ENCODE measurements around the gene RNF227.

The RNF227 gene

GRCh38 chr17:7875804-7876370 lies 40.2 kb downstream of the RNF227 start:
- Histone ChIP-seq H3K27me3 (ENCODE audit: insufficient read depth, low read length, poor library complexity, severe bottlenecking) (no peaks in the 10 kb centered on the region), H3K4me2 (ENCODE audit: low read depth, low read length, poor library complexity, severe bottlenecking) (no peak overlapping the region), H3K4me3 (ENCODE audit: low read length, poor library complexity, severe bottlenecking) (no peak overlapping the region), H3K79me2 (ENCODE audit: insufficient read depth, low read length) (peaks cover 24% of the 10 kb centered on the region), H3F3A (ENCODE audit: low read depth) (0 out of 2 replicates have a peak, but pooled peaks cover 3% of the 10 kb centered on the region), H3K9ac (ENCODE audit: low read depth, low read length, poor library complexity, severe bottlenecking) (no peak overlapping the region), H3K9me2 (replicated peaks; ENCODE audit: low read depth, low read length) (no peaks in the 10 kb centered on the region), H3K9me3 (ENCODE audit: insufficient read depth, low read depth, low read length) (no peaks in the 10 kb centered on the region), H3K36me3 (ENCODE audit: insufficient read depth, low read length) (peaks cover 3% of the 10 kb centered on the region; the same call in 1 of the 2 replicates), H3K4me1 (ENCODE audit: insufficient read depth, low read length, poor library complexity, severe bottlenecking) (peaks cover 40% of the 10 kb centered on the region), H2AFZ (ENCODE audit: low read length) (no peak overlapping the region), H4K20me1 (ENCODE audit: insufficient read depth, low read length, poor library complexity, severe bottlenecking) (no peaks in the 10 kb centered on the region)
- no peak for TF ChIP-seq EZH2phosphoT487 (IDR thresholded peaks at IDR 0.05; ENCODE audit: borderline replicate concordance)
- no peak for TF ChIP-seq CTCF (conservative IDR thresholded peaks at IDR 0.05; ENCODE audit: low read length)

- Histone ChIP-seq H3K4me3 (ENCODE audit: low read length, poor library complexity, severe bottlenecking) (no peak overlapping the region), H3K9ac (ENCODE audit: low read depth, low read length, poor library complexity, severe bottlenecking) (no peak overlapping the region), H3K79me2 (ENCODE audit: insufficient read depth, low read length) (peaks cover 23% of the 10 kb centered on the region; the same call in 1 of the 2 replicates), H3K36me3 (ENCODE audit: insufficient read depth, low read length) (peaks cover 3% of the 10 kb centered on the region; the same call in 1 of the 2 replicates), H3K27me3 (ENCODE audit: insufficient read depth, low read length, poor library complexity, severe bottlenecking) (no peaks in the 10 kb centered on the region), H3K9me2 (replicated peaks; ENCODE audit: low read depth, low read length) (no peaks in the 10 kb centered on the region), H2AFZ (ENCODE audit: low read length) (no peak overlapping the region), H3K9me3 (ENCODE audit: insufficient read depth, low read depth, low read length) (no peaks in the 10 kb centered on the region), H3K4me1 (ENCODE audit: insufficient read depth, low read length, poor library complexity, severe bottlenecking) (peaks cover 42% of the 10 kb centered on the region), H3K4me2 (ENCODE audit: low read depth, low read length, poor library complexity, severe bottlenecking) (no peak overlapping the region), H3F3A (ENCODE audit: low read depth) (no peaks in the 10 kb centered on the region), H4K20me1 (ENCODE audit: insufficient read depth, low read length, poor library complexity, severe bottlenecking) (no peaks in the 10 kb centered on the region)
- TF ChIP-seq CTCF (conservative IDR thresholded peaks at IDR 0.05; ENCODE audit: low read length) (no peak), EZH2phosphoT487 (IDR thresholded peaks at IDR 0.05; ENCODE audit: borderline replicate concordance) (no peak)
Observed at GRCh38 chr17:7873051-7873450, 43.0 kb downstream of the RNF227 start.

- Histone ChIP-seq H4K20me1 (ENCODE audit: insufficient read depth, low read length, poor library complexity, severe bottlenecking) (no peaks in the 10 kb centered on the region), H3K9ac (ENCODE audit: low read depth, low read length, poor library complexity, severe bottlenecking) (peak overlapping the region; percentile 72), H3K9me2 (replicated peaks; ENCODE audit: low read depth, low read length) (no peaks in the 10 kb centered on the region), H3K4me2 (ENCODE audit: low read depth, low read length, poor library complexity, severe bottlenecking) (peak overlapping the region; percentile 65), H3K27me3 (ENCODE audit: insufficient read depth, low read length, poor library complexity, severe bottlenecking) (no peaks in the 10 kb centered on the region), H3K79me2 (ENCODE audit: insufficient read depth, low read length) (peaks cover 28% of the 10 kb centered on the region; the same call in 1 of the 2 replicates), H3F3A (ENCODE audit: low read depth) (no peaks in the 10 kb centered on the region), H3K9me3 (ENCODE audit: insufficient read depth, low read depth, low read length) (no peaks in the 10 kb centered on the region), H3K36me3 (ENCODE audit: insufficient read depth, low read length) (0 out of 2 replicates have a peak, but pooled peaks cover 2% of the 10 kb centered on the region), H2AFZ (ENCODE audit: low read length) (no peak overlapping the region), H3K4me1 (ENCODE audit: insufficient read depth, low read length, poor library complexity, severe bottlenecking) (peaks cover 32% of the 10 kb centered on the region), H3K4me3 (ENCODE audit: low read length, poor library complexity, severe bottlenecking) (peak overlapping the region; percentile 65)
- TF ChIP-seq CTCF (conservative IDR thresholded peaks at IDR 0.05; ENCODE audit: low read length), result no peak
- TF ChIP-seq EZH2phosphoT487 (IDR thresholded peaks at IDR 0.05; ENCODE audit: borderline replicate concordance), result no peak
Observed at GRCh38 chr17:7867881-7868329, 48.2 kb downstream of the RNF227 start.
